Measurements from ENCODE around the gene COL26A1. TPM values are rescaled to one million over a fixed set of nuclear protein-coding genes. Genes with fewer than 3 reads are reported as not detected.

COL26A1 gene
- total RNA-seq, 1 donor: not detected

DNA sequence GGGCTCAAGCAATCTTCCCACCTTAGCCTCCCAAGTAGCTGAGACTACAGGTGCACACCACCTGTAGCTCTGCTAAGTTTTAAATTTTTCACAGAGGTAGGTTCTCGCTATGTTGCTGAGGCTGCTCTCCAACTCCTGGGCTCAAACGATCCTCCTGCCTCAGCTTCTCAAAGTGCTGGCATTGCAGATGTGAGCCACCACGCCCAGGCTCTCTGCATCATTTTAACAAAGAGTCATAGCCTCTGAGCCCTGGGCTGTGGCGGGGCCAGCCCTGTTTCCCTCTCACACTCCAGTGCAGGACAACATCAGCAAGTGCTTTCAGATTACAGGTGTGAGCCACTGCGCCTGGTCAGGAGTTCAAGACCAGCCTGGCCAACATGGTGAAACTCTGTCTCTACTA lies 102.5 kb downstream of the COL26A1 start:
- H3K9me3 ChIP-seq (ENCODE audit: low read depth, low read length): no peaks in the 10 kb centered on the region
- H4K20me1 ChIP-seq (ENCODE audit: insufficient read depth, low read length): no peaks in the 10 kb centered on the region
- no peak overlapping the region for H3K27ac ChIP-seq (ENCODE audit: low read depth, low read length)
- H3K4me1 ChIP-seq (ENCODE audit: insufficient read depth, low read length): no peaks in the 10 kb centered on the region
- no peak overlapping the region for H3K4me3 ChIP-seq (ENCODE audit: insufficient read depth, low read length)
- DNase-seq (ENCODE audit: insufficient read length, low spot score, missing footprints): no peak
- no peak overlapping the region for H3K4me2 ChIP-seq (ENCODE audit: insufficient read depth, low read length)
- no peaks in the 10 kb centered on the region for H3K79me2 ChIP-seq (ENCODE audit: insufficient read depth, low read length)
- H3K27me3 ChIP-seq (ENCODE audit: insufficient read depth, low read length): no peaks in the 10 kb centered on the region
- no peaks in the 10 kb centered on the region for H3K36me3 ChIP-seq (ENCODE audit: insufficient read depth, low read length)
- no peak for TF ChIP-seq CTCF (IDR thresholded peaks at IDR 0.05; ENCODE audit: extremely low read depth, low read depth, low read length)
- H2AFZ ChIP-seq (ENCODE audit: low read length): no peak overlapping the region

DNA sequence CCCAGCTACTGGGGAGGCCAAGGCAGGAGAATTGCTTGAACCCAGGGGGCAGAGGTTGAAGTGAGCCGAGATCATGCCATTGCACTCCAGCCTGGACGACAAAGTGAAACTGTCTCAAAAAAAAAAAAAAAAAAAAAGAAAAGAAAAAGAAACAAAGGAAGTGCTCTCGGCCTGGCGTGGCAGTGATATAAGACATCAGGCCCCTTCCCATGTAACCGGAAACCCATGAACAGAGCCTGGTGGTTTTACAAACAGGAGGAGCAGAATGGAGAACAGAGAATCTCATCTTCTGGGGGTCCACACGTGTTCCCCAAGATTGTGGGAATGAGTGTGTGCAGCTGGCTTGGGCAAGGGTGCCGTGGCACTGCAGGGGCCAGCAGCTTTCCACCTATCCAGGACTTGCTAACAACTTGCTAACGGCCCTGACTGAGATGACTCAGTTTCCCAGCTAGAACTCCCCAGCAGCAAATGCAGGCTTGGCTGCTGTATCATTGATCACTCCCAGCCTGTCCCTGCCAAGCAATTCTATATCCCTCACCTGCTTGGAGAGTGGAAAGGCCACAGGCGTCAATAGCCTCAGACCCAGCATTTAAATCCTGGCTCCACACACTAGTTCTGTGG lies 103.0 kb downstream of the COL26A1 start:
- Histone ChIP-seq H3K4me1 (ENCODE audit: insufficient read depth, low read length) (no peaks in the 10 kb centered on the region), H3K79me2 (ENCODE audit: insufficient read depth, low read length) (no peaks in the 10 kb centered on the region), H3K4me3 (ENCODE audit: insufficient read depth, low read length) (no peak overlapping the region), H3K36me3 (ENCODE audit: insufficient read depth, low read length) (no peaks in the 10 kb centered on the region), H3K9me3 (ENCODE audit: low read depth, low read length) (no peaks in the 10 kb centered on the region), H3K27me3 (ENCODE audit: insufficient read depth, low read length) (no peaks in the 10 kb centered on the region), H4K20me1 (ENCODE audit: insufficient read depth, low read length) (no peaks in the 10 kb centered on the region), H3K4me2 (ENCODE audit: insufficient read depth, low read length) (no peak overlapping the region), H2AFZ (ENCODE audit: low read length) (no peak overlapping the region), H3K27ac (ENCODE audit: low read depth, low read length) (no peak overlapping the region)
- no peak for TF ChIP-seq CTCF (IDR thresholded peaks at IDR 0.05; ENCODE audit: extremely low read depth, low read depth, low read length)
- no peak for DNase-seq (ENCODE audit: insufficient read length, low spot score, missing footprints)

- H2AFZ ChIP-seq (ENCODE audit: low read length): no peak overlapping the region
- no peak overlapping the region for H3K4me2 ChIP-seq (ENCODE audit: insufficient read depth, low read length)
- H3K27me3 ChIP-seq (ENCODE audit: insufficient read depth, low read length): no peaks in the 10 kb centered on the region
- no peak overlapping the region for H3K4me3 ChIP-seq (ENCODE audit: insufficient read depth, low read length)
- no peaks in the 10 kb centered on the region for H4K20me1 ChIP-seq (ENCODE audit: insufficient read depth, low read length)
- H3K27ac ChIP-seq (ENCODE audit: low read depth, low read length): no peak overlapping the region
- no peak for DNase-seq (ENCODE audit: insufficient read length, low spot score, missing footprints)
- no peaks in the 10 kb centered on the region for H3K36me3 ChIP-seq (ENCODE audit: insufficient read depth, low read length)
- no peaks in the 10 kb centered on the region for H3K4me1 ChIP-seq (ENCODE audit: insufficient read depth, low read length)
- no peaks in the 10 kb centered on the region for H3K79me2 ChIP-seq (ENCODE audit: insufficient read depth, low read length)
- H3K9me3 ChIP-seq (ENCODE audit: low read depth, low read length): no peaks in the 10 kb centered on the region
- TF ChIP-seq CTCF (IDR thresholded peaks at IDR 0.05; ENCODE audit: extremely low read depth, low read depth, low read length): no peak
Observed at GRCh38 chr7:101466871-101467270, 104.2 kb downstream of the COL26A1 start.

GRCh38 chr7:101468546-101469275 lies 106.0 kb downstream of the COL26A1 start:
- no peaks in the 10 kb centered on the region for H3K9me3 ChIP-seq (ENCODE audit: low read depth, low read length)
- TF ChIP-seq CTCF (IDR thresholded peaks at IDR 0.05; ENCODE audit: extremely low read depth, low read depth, low read length): no peak
- no peaks in the 10 kb centered on the region for H3K27me3 ChIP-seq (ENCODE audit: insufficient read depth, low read length)
- no peak overlapping the region for H2AFZ ChIP-seq (ENCODE audit: low read length)
- no peak overlapping the region for H3K4me2 ChIP-seq (ENCODE audit: insufficient read depth, low read length)
- no peaks in the 10 kb centered on the region for H3K79me2 ChIP-seq (ENCODE audit: insufficient read depth, low read length)
- H4K20me1 ChIP-seq (ENCODE audit: insufficient read depth, low read length): no peaks in the 10 kb centered on the region
- no peak overlapping the region for H3K27ac ChIP-seq (ENCODE audit: low read depth, low read length)
- no peak for DNase-seq (ENCODE audit: insufficient read length, low spot score, missing footprints)
- no peaks in the 10 kb centered on the region for H3K4me1 ChIP-seq (ENCODE audit: insufficient read depth, low read length)
- H3K4me3 ChIP-seq (ENCODE audit: insufficient read depth, low read length): no peak overlapping the region
- H3K36me3 ChIP-seq (ENCODE audit: insufficient read depth, low read length): no peaks in the 10 kb centered on the region

Measured in osteoblast (primary cell).